HCT116 (cell line): ENCODE results near the gene CCDC137. TPM values are rescaled to one million over a fixed set of nuclear protein-coding genes. Genes with fewer than 3 reads are reported as not detected.

Experiments
- ATAC-seq: fragments of 200-7000 bp; cut with Tn5 transposase; 2 replicates; pipeline ENCODE4 v1.9.1; 2020; ENCODE audit warnings: mild to moderate bottlenecking, moderate library complexity
- BruUV-seq: library from RNA; stranded (reverse); fragments of 400-500 nt; replicated peaks from 2 replicates; lab custom pipeline; 2021; lab: Mats Ljungman, UMichigan
- CTCF ChIA-PET: fragments of 300-600 bp; sonication (Branson Sonifier 250); formaldehyde crosslinking; loops from one replicate; lab custom pipeline; 2021; ENCODE audit warnings: antibody characterized with exemption; lab: Charles Lee
- POLR2A ChIA-PET: fragments of 300-600, 350-600 bp; sonication (Branson Sonifier 250); formaldehyde crosslinking; loops from one replicate; lab custom pipeline; 2021; ENCODE audit warnings: antibody characterized with exemption; lab: Charles Lee
- RAD21 ChIA-PET, 2 experiments: fragments of 300-600 bp; sonication (Branson Sonifier 250); formaldehyde crosslinking; loops; one replicate each; lab custom pipeline; 2023; ENCODE audit warnings: low total read pairs in 2 of 2; ENCODE audit not compliant: uncharacterized antibody in 2 of 2, unreplicated experiment in 2 of 2, low non-redundant PET in 1 of 2; lab: Charles Lee
- DNase-seq: peaks from one replicate; pipeline ENCODE4 v3.0.0-alpha.2; 2010; ENCODE audit warnings: low read depth, low spot score
- H2AFZ ChIP-seq: fragments of 200-600 bp; shearing (Covaris generic), sonication (generic); 2 replicates; pipeline ENCODE4 v1.6.1; 2017; ENCODE audit warnings: low read depth, mixed run types, mixed read lengths, antibody characterized with exemption, low read length; ENCODE audit not compliant: poor library complexity, severe bottlenecking
- H3K27ac ChIP-seq: 2 replicates; pipeline ENCODE4 v1.5.1; 2012; ENCODE audit warnings: low read depth, low read length
- H3K27me3 ChIP-seq: fragments of 200-600 bp; sonication (generic); 2 replicates; pipeline ENCODE4 v1.6.1; 2016; ENCODE audit warnings: mixed run types, low read length, mixed read lengths; ENCODE audit not compliant: insufficient read depth
- H3K36me3 ChIP-seq, 2 experiments: fragments of 200-500 bp in 1 of 2; fragments of 200-600 bp in 1 of 2; sonication (Bioruptor generic) in 1 of 2; sonication (generic) in 1 of 2; 2 replicates each; pipeline versions ENCODE4 v1.5.1 to v1.6.1; 2014 to 2016; ENCODE audit warnings: low read length in 2 of 2, inconsistent platforms in 1 of 2, mixed read lengths in 1 of 2, mixed run types in 1 of 2; ENCODE audit not compliant: insufficient read depth in 2 of 2, control insufficient read depth in 1 of 2
- H3K4me1 ChIP-seq, 2 experiments: fragments of 200-600 bp in 1 of 2; sonication (generic) in 1 of 2; 2 replicates each; pipeline versions ENCODE4 v1.5.1 to v1.6.1; 2012 to 2017; ENCODE audit warnings: low read length in 2 of 2, inconsistent platforms in 1 of 2, mild to moderate bottlenecking in 1 of 2, mixed read lengths in 1 of 2, mixed run types in 1 of 2, moderate library complexity in 1 of 2; ENCODE audit not compliant: insufficient read depth in 2 of 2, control insufficient read depth in 1 of 2
- H3K4me2 ChIP-seq: fragments of 200-600 bp; sonication (generic); 2 replicates; pipeline ENCODE4 v1.6.1; 2017; ENCODE audit warnings: mixed run types, low read length, mixed read lengths
- H3K4me3 ChIP-seq, 2 experiments: fragments of 200-600 bp in 1 of 2; sonication (generic) in 1 of 2; replicated peaks in 1 of 2; 2 replicates each; pipeline ENCODE4 v1.5.1; 2011 to 2016; ENCODE audit warnings: low read length in 2 of 2, control low read depth in 1 of 2, low read depth in 1 of 2, mild to moderate bottlenecking in 1 of 2, mixed read lengths in 1 of 2, mixed run types in 1 of 2
- H3K79me2 ChIP-seq: fragments of 200-600 bp; sonication (generic); 2 replicates; pipeline ENCODE4 v1.6.1; 2017; ENCODE audit warnings: mild to moderate bottlenecking, mixed run types, low read length, moderate library complexity, mixed read lengths; ENCODE audit not compliant: insufficient read depth
- H3K9ac ChIP-seq: fragments of 200-600 bp; sonication (generic); 2 replicates; pipeline ENCODE4 v1.6.1; 2016; ENCODE audit warnings: low read length, mixed read lengths
- H3K9me2 ChIP-seq: fragments of 200-600 bp; sonication (generic), shearing (Covaris generic); 2 replicates; pipeline ENCODE4 v1.6.1; 2017; ENCODE audit warnings: mixed run types, mild to moderate bottlenecking, moderate library complexity; ENCODE audit not compliant: insufficient read depth
- H3K9me3 ChIP-seq, 2 experiments: fragments of 200-500 bp in 1 of 2; fragments of 200-600 bp in 1 of 2; sonication (Bioruptor generic) in 1 of 2; sonication (generic) in 1 of 2; 2 replicates each; pipeline ENCODE4 v1.6.1; 2014 to 2017; ENCODE audit warnings: low read length in 2 of 2, mixed read lengths in 2 of 2, inconsistent platforms in 1 of 2, low read depth in 1 of 2, mild to moderate bottlenecking in 1 of 2, mixed run types in 1 of 2, moderate library complexity in 1 of 2; ENCODE audit not compliant: control insufficient read depth in 1 of 2, insufficient read depth in 1 of 2
- H4K20me1 ChIP-seq: fragments of 200-600 bp; sonication (generic), shearing (Covaris generic); 2 replicates; pipeline ENCODE4 v1.6.1; 2017; ENCODE audit warnings: mixed run types, mild to moderate bottlenecking, moderate library complexity; ENCODE audit not compliant: insufficient read depth
- CEBPB ChIP-seq: IDR thresholded peaks from 2 replicates; pipeline ENCODE4 v1.6.1; 2012; ENCODE audit warnings: low read depth
- JUND ChIP-seq: IDR thresholded peaks from 2 replicates; pipeline ENCODE4 v1.6.1; 2012
- POLR2AphosphoS5 ChIP-seq: IDR thresholded peaks from 2 replicates; pipeline ENCODE4 v1.6.1; 2011; ENCODE audit warnings: mild to moderate bottlenecking, low read depth, low read length, moderate library complexity
- YY1 ChIP-seq: IDR thresholded peaks from 2 replicates; pipeline ENCODE4 v1.6.1; 2011; ENCODE audit warnings: low read length, low read depth, moderate library complexity, mild to moderate bottlenecking; ENCODE audit not compliant: insufficient replicate concordance; ENCODE audit errors: extremely low read depth
- ZBTB33 ChIP-seq: IDR thresholded peaks from 2 replicates; pipeline ENCODE4 v1.6.1; 2011; ENCODE audit warnings: mild to moderate bottlenecking, low read length, moderate library complexity; ENCODE audit not compliant: insufficient replicate concordance; ENCODE audit errors: extremely low read depth
- intact Hi-C: fragments of 100-400 bp; cut with micrococcal nuclease; formaldehyde crosslinking; loops from 2 replicates; pipeline ENCODE4 v1.10.0; 2022
- microRNA-seq: library from miRNA; unstranded; fragments of <30 nt; microRNA quantifications from one replicate; pipeline ENCODE4, GENCODE V29; 2016; ENCODE audit warnings: borderline number of aligned reads
- total RNA-seq: library from RNA; stranded (reverse); gene quantifications from one replicate; pipeline ENCODE4 v1.2.1, GENCODE V29; 2021; ENCODE audit not compliant: unreplicated experiment

CCDC137 gene
- total RNA-seq, 1 experiment from 2014 or later: 77.5 TPM

GRCh38 chr17:81722184-81723120 is 55.9 kb downstream of the CCDC137 start:
- H3K36me3 ChIP-seq: peaks cover 0 to 4% of the 10 kb centered on the region in 2 experiments; a peak in 3 of 4 replicates
- H3K27ac ChIP-seq: peak overlapping the region; percentile 51
- peak overlapping the region; percentile 51 for H3K4me2 ChIP-seq
- H3K4me1 ChIP-seq: peaks cover 39 to 41% of the 10 kb centered on the region in 2 experiments
- DNase-seq (no peak), ATAC-seq (peak; percentile 64)
- H3K27me3 ChIP-seq: no peaks in the 10 kb centered on the region
- RAD21 ChIA-PET: interaction anchor here in 1 of 2 experiments (0.7 to 1.0 kb wide), 2 partner anchors 10 to 132 kb away, joined by 3 to 4 read pairs; partner anchors contain the start of gene SLC25A10
- no peaks in the 10 kb centered on the region for H3K9me2 ChIP-seq
- BruUV-seq: no TSS peak
- intact Hi-C loops: no loop called here
- H4K20me1 ChIP-seq: no peaks in the 10 kb centered on the region
- H2AFZ ChIP-seq: no peak overlapping the region
- POLR2A ChIA-PET: interaction anchor here (0.7 to 1.4 kb wide), 3 partner anchors 9 to 111 kb away, joined by 3 to 7 read pairs (median 5); partner anchors contain the start of gene MCRIP1
- no peaks in the 10 kb centered on the region for H3K9me3 ChIP-seq
- no peaks in the 10 kb centered on the region for H3K79me2 ChIP-seq
- no peak for TF ChIP-seq CEBPB
- peak; percentile 31 for TF ChIP-seq ZBTB33
- peak; percentile 31 for TF ChIP-seq YY1
- TF ChIP-seq POLR2AphosphoS5: peak; percentile 80
- peak; percentile 13 for TF ChIP-seq JUND
- H3K9ac ChIP-seq: peak overlapping the region; percentile 28; the same call in 1 of the 2 replicates
- CTCF ChIA-PET: interaction anchor here (1.6 kb wide), 1 partner anchor 10 kb away, joined by 8 read pairs; the partner anchor contains the start of gene SLC25A10
- H3K4me3 ChIP-seq: peak overlapping the region in 1 of 2 experiments; percentile 2; a peak in 1 of 4 replicates

Small RNAs within 50 kb of the gene (microRNA-seq; reads per million reads assigned to microRNA genes)
- gene MIR6786: 1.6 reads per million

Other genes starting within 250 kb of the CCDC137 start
- gene ACTG1, start 153.9 kb upstream of the CCDC137 start, total RNA-seq: 6,223 TPM
- 10.1 TPM for gene FSCN2, start 138.4 kb upstream of the CCDC137 start, total RNA-seq
- gene FAAP100, start 114.4 kb upstream of the CCDC137 start, total RNA-seq: 53.4 TPM
- gene NPLOC4, start 29.6 kb upstream of the CCDC137 start, total RNA-seq: 137 TPM
- gene TSPAN10, start 29.5 kb upstream of the CCDC137 start, total RNA-seq: 2.3 TPM
- gene PDE6G, start 10.2 kb upstream of the CCDC137 start, total RNA-seq: not detected
- 75.9 TPM for gene OXLD1, start 132 bp upstream of the CCDC137 start, total RNA-seq
- 47.5 TPM for gene ARL16, start 17.1 kb downstream of the CCDC137 start, total RNA-seq
- 231 TPM for gene HGS, start 17.3 kb downstream of the CCDC137 start, total RNA-seq
- 260 TPM for gene MRPL12, start 36.6 kb downstream of the CCDC137 start, total RNA-seq
- 70.8 TPM for gene SLC25A10, start 45.5 kb downstream of the CCDC137 start, total RNA-seq
- gene GCGR, start 137.4 kb downstream of the CCDC137 start, total RNA-seq: not detected
- gene MCRIP1, start 166.6 kb downstream of the CCDC137 start, total RNA-seq: 59.2 TPM
- not detected for gene PPP1R27, start 168.3 kb downstream of the CCDC137 start, total RNA-seq
- 1,043 TPM for gene P4HB, start 193.8 kb downstream of the CCDC137 start, total RNA-seq
- gene ARHGDIA, start 204.6 kb downstream of the CCDC137 start, total RNA-seq: 554 TPM
- gene ALYREF, start 224.8 kb downstream of the CCDC137 start, total RNA-seq: 280 TPM
- gene ANAPC11, start 225.0 kb downstream of the CCDC137 start, total RNA-seq: 208 TPM
- gene NPB, start 235.5 kb downstream of the CCDC137 start, total RNA-seq: 1.2 TPM
- gene PCYT2, start 244.7 kb downstream of the CCDC137 start, total RNA-seq: 51.5 TPM